ENCODE measurements around the gene OTOS. TPM values are rescaled to one million over a fixed set of nuclear protein-coding genes. Genes with fewer than 3 reads are reported as not detected.

Gene OTOS
- total RNA-seq, 2 experiments from 2014 or later, result not detected

DNA sequence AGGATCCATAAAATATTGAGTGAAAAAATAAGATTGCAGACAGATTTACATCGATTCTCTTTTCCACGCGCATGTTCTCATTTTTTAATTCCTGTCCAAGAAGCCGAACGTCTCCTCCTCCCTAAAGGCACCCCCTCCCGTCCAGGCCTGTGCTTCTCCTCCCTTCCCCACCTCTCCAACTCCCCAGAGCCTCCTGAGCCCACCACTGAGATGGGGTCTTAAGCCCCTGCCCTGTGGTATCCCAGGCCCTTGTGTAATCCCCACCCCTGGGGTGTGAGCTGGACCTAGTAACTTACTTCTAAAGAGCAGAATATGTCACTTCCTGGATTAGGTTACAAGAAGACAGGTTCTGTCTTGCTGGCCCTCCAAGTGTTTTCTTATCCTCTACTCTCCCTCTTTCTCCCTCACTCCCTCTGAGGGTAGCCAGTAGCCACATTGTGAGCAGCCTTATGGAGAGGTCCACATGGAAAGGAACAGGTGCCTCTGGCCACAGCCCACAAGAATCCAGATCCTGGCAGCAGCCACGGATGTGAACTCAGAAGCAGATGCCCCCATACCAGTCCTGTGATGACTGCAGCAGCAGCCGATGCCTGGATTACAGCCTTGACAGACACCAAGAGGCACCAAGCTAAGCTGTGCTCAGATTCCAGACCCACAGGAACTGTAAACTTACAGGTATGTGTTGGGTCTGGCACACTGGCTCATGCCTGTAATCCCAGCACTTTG is 39.6 kb upstream of the OTOS start:
- DNase-seq (no peak), ATAC-seq (no peak)
- Mint-ChIP-seq H3K27ac (no peak overlapping the region), H3K36me3 (ENCODE audit: low read depth) (no peaks in the 10 kb centered on the region), H3K27me3 (peaks cover 20% of the 10 kb centered on the region), H3K9me3 (no peaks in the 10 kb centered on the region), H3K4me1 (ENCODE audit: low read depth) (no peaks in the 10 kb centered on the region), H3K4me3 (no peak overlapping the region)
- TF ChIP-seq, protein P1, sequence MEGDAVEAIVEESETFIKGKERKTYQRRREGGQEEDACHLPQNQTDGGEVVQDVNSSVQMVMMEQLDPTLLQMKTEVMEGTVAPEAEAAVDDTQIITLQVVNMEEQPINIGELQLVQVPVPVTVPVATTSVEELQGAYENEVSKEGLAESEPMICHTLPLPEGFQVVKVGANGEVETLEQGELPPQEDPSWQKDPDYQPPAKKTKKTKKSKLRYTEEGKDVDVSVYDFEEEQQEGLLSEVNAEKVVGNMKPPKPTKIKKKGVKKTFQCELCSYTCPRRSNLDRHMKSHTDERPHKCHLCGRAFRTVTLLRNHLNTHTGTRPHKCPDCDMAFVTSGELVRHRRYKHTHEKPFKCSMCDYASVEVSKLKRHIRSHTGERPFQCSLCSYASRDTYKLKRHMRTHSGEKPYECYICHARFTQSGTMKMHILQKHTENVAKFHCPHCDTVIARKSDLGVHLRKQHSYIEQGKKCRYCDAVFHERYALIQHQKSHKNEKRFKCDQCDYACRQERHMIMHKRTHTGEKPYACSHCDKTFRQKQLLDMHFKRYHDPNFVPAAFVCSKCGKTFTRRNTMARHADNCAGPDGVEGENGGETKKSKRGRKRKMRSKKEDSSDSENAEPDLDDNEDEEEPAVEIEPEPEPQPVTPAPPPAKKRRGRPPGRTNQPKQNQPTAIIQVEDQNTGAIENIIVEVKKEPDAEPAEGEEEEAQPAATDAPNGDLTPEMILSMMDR (IDR thresholded peaks at IDR 0.05), result no peak
- ChIA-PET POLR2A (no interaction called here), CTCF (no interaction called here)
- intact Hi-C loops (cut with micrococcal nuclease), result no loop called here

DNA sequence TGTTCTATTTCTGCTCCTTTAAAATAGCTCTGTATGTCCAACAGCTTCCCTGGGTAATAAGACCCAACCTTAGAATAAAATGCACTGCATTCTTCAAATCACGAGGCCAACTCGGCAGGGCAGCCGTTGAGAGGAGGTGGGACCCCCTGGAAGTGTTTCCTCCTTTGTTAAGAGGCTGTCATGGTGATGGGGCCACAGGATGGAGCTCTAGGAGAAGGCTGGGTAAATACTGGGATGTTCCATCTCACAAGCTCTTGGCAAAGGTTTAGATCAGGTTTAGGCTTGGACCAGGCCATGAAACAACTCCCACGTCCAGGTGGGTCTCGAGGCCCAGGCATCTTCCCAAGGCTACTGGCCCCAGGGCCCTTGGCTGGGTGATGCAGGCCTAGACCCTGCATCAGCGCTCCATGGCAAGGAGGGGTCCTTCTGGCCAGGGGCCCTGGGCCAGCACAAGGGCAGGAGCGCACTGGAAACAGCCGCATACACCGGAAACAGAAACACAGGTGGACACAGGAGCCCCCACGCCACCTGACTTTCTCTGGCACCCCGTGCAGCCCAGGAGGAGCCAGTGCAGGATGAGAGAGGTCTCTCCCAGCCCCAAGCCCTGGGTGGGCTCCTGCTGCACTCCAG is 38.8 kb upstream of the OTOS start:
- CTCF ChIA-PET, result no interaction called here
- intact Hi-C loops (cut with micrococcal nuclease), result no loop called here
- no peak for ATAC-seq

DNA sequence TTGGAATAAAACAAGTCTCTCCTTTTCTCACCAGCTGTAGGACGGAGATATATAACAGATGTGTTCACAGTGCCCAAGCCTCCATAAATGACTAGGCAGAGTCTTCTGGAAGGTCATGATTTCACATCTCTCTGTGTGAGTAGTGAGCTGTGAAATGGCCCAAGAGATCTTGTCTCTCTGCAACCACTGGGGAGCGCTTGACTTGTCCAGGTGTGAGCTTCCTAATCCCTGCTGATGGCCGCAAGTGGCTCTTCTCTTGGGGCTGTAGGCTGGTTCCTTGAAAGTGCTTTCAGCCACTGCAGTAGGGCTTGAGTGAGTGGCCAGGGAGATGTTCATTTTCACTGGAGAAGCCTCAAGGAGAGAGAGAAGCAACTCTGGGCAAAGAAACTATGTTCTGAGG is 38.1 kb upstream of the OTOS start:
- Mint-ChIP-seq H3K9me3 (no peaks in the 10 kb centered on the region), H3K4me1 (ENCODE audit: low read depth) (no peaks in the 10 kb centered on the region), H3K27me3 (peaks cover 24% of the 10 kb centered on the region), H3K27ac (no peak overlapping the region), H3K4me3 (no peak overlapping the region), H3K36me3 (ENCODE audit: low read depth) (no peaks in the 10 kb centered on the region)
- no peak for ATAC-seq
- intact Hi-C loops (cut with micrococcal nuclease), result no loop called here
- ChIA-PET CTCF (no interaction called here), POLR2A (no interaction called here)
- TF ChIP-seq, protein P1 (IDR thresholded peaks at IDR 0.05), result no peak
- no peak for DNase-seq

More for the DNA sequence above, 38.8 kb upstream of the OTOS start:
- Mint-ChIP-seq H3K27me3 (peaks cover 23% of the 10 kb centered on the region), H3K27ac (no peak overlapping the region), H3K9me3 (no peaks in the 10 kb centered on the region), H3K4me1 (ENCODE audit: low read depth) (no peaks in the 10 kb centered on the region), H3K4me3 (no peak overlapping the region), H3K36me3 (ENCODE audit: low read depth) (no peaks in the 10 kb centered on the region)
- POLR2A ChIA-PET, result no interaction called here
- TF ChIP-seq, protein P1 (IDR thresholded peaks at IDR 0.05), result no peak
- DNase-seq, result no peak

DNA sequence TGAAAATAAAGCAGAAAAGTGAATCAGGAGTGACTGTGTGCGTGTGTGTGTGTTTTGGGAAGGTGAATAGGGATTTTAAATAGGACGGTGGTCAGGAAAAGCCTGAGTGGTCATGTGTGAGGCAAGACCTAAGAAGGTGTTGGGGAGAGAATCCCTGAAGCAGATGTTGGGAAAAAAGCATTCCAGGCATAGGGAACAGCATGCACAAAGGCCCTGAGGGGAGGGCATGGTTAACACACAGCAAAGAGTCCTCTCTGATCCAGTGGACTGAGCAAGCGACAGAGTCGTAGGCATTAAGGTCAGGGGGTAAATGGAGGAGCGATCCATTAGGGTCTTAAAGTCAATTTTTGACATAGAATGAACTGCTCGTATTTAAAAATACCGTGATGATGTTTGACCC is 34.0 kb upstream of the OTOS start:
- intact Hi-C loops (cut with micrococcal nuclease), result no loop called here

More for the DNA sequence above, 34.0 kb upstream of the OTOS start:
- ATAC-seq, result no peak
- Mint-ChIP-seq H3K4me1 (ENCODE audit: low read depth) (no peaks in the 10 kb centered on the region), H3K27me3 (peaks cover 15% of the 10 kb centered on the region), H3K36me3 (ENCODE audit: low read depth) (no peaks in the 10 kb centered on the region), H3K4me3 (no peak overlapping the region), H3K9me3 (no peaks in the 10 kb centered on the region), H3K27ac (no peak overlapping the region)
- ChIA-PET CTCF (interaction anchor here (1.0 kb wide), 1 partner anchor 31 kb away, joined by 3 read pairs; no protein-coding TSS in a partner anchor), POLR2A (no interaction called here)
- DNase-seq, result no peak
- TF ChIP-seq, protein P1 (IDR thresholded peaks at IDR 0.05), result no peak
